Mesendoderm (in vitro differentiated cells): Measurements from ENCODE around the gene OR5M8.

Source experiments
- DNase-seq: peaks from one replicate; pipeline ENCODE4 v3.0.0; 2013
- H2AK5ac ChIP-seq: 2 replicates; pipeline ENCODE4 v1.6.1; 2013; ENCODE audit warnings: low read length, inconsistent platforms
- H2BK120ac ChIP-seq: 2 replicates; pipeline ENCODE4 v1.6.1; 2013; ENCODE audit warnings: low read depth, mild to moderate bottlenecking, low read length, moderate library complexity, mixed read lengths
- H2BK15ac ChIP-seq: replicated peaks from 2 replicates; pipeline ENCODE4 v1.6.1; 2013; ENCODE audit warnings: low read depth, mild to moderate bottlenecking, moderate library complexity
- H2BK5ac ChIP-seq: 2 replicates; pipeline ENCODE4 v1.6.1; 2013; ENCODE audit warnings: low read length, inconsistent platforms
- H3K18ac ChIP-seq: 2 replicates; pipeline ENCODE4 v1.6.1; 2013; ENCODE audit warnings: mild to moderate bottlenecking, low read length, mixed read lengths
- H3K23ac ChIP-seq: one replicate; pipeline ENCODE4 v1.6.1; 2013; ENCODE audit warnings: low read length
- H3K27ac ChIP-seq: 2 replicates; pipeline ENCODE4 v1.5.1; 2013; ENCODE audit warnings: low read depth, mild to moderate bottlenecking, inconsistent platforms, low read length, moderate library complexity
- H3K27me3 ChIP-seq: 2 replicates; pipeline ENCODE4 v1.6.1; 2013; ENCODE audit warnings: low read length, control low read depth, mild to moderate bottlenecking, inconsistent platforms; ENCODE audit not compliant: insufficient read depth, poor library complexity
- H3K36me3 ChIP-seq: 2 replicates; pipeline ENCODE4 v1.6.1; 2013; ENCODE audit warnings: low read length, inconsistent platforms; ENCODE audit not compliant: control insufficient read depth, insufficient read depth
- H3K4ac ChIP-seq: one replicate; pipeline ENCODE4 v1.6.1; 2013; ENCODE audit warnings: low read depth, mild to moderate bottlenecking, low read length, moderate library complexity
- H3K4me1 ChIP-seq: 2 replicates; pipeline ENCODE4 v1.6.1; 2013; ENCODE audit warnings: low read depth, low read length, inconsistent platforms; ENCODE audit not compliant: control insufficient read depth
- H3K4me2 ChIP-seq: 2 replicates; pipeline ENCODE4 v1.6.1; 2013; ENCODE audit warnings: low read length
- H3K4me3 ChIP-seq: 2 replicates; pipeline ENCODE4 v1.5.1; 2013; ENCODE audit warnings: mild to moderate bottlenecking, low read length
- H3K56ac ChIP-seq: one replicate; pipeline ENCODE4 v1.6.1; 2013; ENCODE audit warnings: low read length
- H3K79me1 ChIP-seq: 2 replicates; pipeline ENCODE4 v1.6.1; 2013; ENCODE audit warnings: low read length, inconsistent platforms
- H3K79me2 ChIP-seq: 2 replicates; pipeline ENCODE4 v1.6.1; 2013; ENCODE audit warnings: mild to moderate bottlenecking, low read length; ENCODE audit not compliant: control insufficient read depth, insufficient read depth
- H3K9ac ChIP-seq: 2 replicates; pipeline ENCODE4 v1.6.1; 2013; ENCODE audit warnings: low read length, inconsistent platforms
- H4K5ac ChIP-seq: one replicate; pipeline ENCODE4 v1.6.1; 2013; ENCODE audit warnings: low read length
- H4K8ac ChIP-seq: one replicate; pipeline ENCODE4 v1.6.1; 2013; ENCODE audit warnings: low read depth, mild to moderate bottlenecking, control low read depth, low read length, moderate library complexity
- WGBS: extraction: QIAGEN DNeasy Blood & Tissue Kit; methylation state at CpG from one replicate; pipeline ENCODE4 v1.1.7; 2013; ENCODE audit warnings: low lambda C conversion rate, missing lambda C conversion rate; ENCODE audit not compliant: insufficient coverage; ENCODE audit errors: extremely low coverage; 5-methylcytosine and 5-hydroxymethylcytosine counted together

OR5M8 gene

DNA sequence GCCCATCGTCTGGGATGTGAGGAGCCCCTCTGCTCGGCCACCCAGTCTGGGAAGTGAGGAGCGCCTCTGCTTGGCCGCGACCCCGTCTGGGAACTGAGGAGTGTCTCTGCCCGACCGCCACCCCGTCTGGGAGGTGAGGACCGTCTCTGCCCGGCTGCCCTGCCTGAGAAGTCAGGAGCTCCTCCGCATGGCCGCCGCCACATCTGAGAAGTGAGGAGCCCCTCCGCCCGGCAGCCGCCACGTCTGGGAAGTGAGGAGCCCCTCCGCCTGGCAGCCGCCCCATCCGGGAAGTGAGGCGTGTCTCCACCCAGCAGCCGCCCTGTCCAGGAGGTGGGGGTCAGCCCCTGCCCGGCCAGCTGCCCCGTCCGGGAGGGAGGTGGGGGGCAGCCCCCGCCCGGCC is 5.8 kb upstream of the OR5M8 start:
- no peak overlapping the region for H3K9ac ChIP-seq
- no peak overlapping the region for H4K8ac ChIP-seq
- no peak overlapping the region for H2BK15ac ChIP-seq
- H3K56ac ChIP-seq = no peak overlapping the region
- no peak overlapping the region for H3K23ac ChIP-seq
- no peak overlapping the region for H4K5ac ChIP-seq
- H3K27ac ChIP-seq = no peak overlapping the region
- no peak overlapping the region for H3K4ac ChIP-seq
- H3K18ac ChIP-seq = no peak overlapping the region
- no CpG with 5 or more reads among the region's 28 CpGs for WGBS
- no peaks in the 10 kb centered on the region for H3K36me3 ChIP-seq
- H3K4me2 ChIP-seq = no peak overlapping the region
- H2AK5ac ChIP-seq = no peak overlapping the region
- H3K27me3 ChIP-seq = no peaks in the 10 kb centered on the region
- H2BK120ac ChIP-seq = no peak overlapping the region
- H3K79me2 ChIP-seq = no peaks in the 10 kb centered on the region
- H3K79me1 ChIP-seq = no peaks in the 10 kb centered on the region
- no peak for DNase-seq
- H2BK5ac ChIP-seq = no peak overlapping the region
- H3K4me3 ChIP-seq = no peak overlapping the region
- no peaks in the 10 kb centered on the region for H3K4me1 ChIP-seq

DNA sequence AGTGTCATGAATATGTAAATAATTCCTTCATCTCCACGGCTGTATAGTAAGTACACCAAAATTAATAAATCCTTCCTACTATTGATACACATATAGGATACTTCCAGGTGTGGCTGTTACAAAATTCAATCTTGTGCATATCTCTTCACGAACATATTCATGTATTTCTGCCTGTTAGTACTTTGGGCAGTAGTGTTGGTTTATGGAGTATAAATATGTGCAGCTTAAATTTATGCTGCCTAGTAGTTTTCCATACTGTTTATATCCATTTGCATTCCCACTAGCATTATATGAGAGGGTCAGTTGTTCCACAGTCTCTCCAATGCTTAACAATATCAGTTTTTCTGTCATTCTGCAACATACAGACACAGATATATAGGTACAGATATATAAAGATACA is 3.9 kb upstream of the OR5M8 start:
- Histone ChIP-seq H2BK15ac (no peak overlapping the region), H4K8ac (no peak overlapping the region), H3K27me3 (no peaks in the 10 kb centered on the region), H3K23ac (no peak overlapping the region), H3K56ac (no peak overlapping the region), H3K79me2 (no peaks in the 10 kb centered on the region), H3K27ac (no peak overlapping the region), H3K4me1 (no peaks in the 10 kb centered on the region), H3K18ac (no peak overlapping the region), H3K9ac (no peak overlapping the region), H3K4me3 (no peak overlapping the region), H3K79me1 (no peaks in the 10 kb centered on the region), H2BK5ac (no peak overlapping the region), H4K5ac (no peak overlapping the region), H3K36me3 (no peaks in the 10 kb centered on the region), H2AK5ac (no peak overlapping the region), H3K4me2 (no peak overlapping the region), H3K4ac (no peak overlapping the region), H2BK120ac (no peak overlapping the region)
- DNase-seq = no peak
- WGBS = no CpG with 5 or more reads among the region's 2 CpGs

DNA sequence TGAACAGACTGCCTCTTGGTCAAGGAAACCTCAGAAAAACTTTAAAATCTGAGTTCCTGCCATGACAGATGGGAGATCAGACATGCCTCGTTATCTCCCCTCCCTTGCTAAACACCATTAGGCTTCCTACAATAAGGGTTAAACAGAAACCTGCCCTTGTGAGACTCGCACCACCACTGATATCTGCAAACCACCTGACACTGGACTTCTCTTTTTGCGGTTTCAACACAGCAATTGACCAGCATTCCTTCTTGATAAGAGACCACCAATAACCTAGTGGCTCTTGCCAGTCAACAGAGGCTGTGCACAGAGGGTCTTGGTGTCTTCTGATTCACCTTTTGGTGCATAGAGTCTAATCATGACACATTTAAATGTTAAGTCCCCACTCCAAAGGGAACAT is 4.4 kb downstream of the OR5M8 start:
- Histone ChIP-seq H2BK120ac (no peak overlapping the region), H3K79me2 (no peaks in the 10 kb centered on the region), H3K79me1 (no peaks in the 10 kb centered on the region), H3K27me3 (no peaks in the 10 kb centered on the region), H3K9ac (no peak overlapping the region), H3K23ac (no peak overlapping the region), H3K4ac (no peak overlapping the region), H2BK15ac (no peak overlapping the region), H2AK5ac (no peak overlapping the region), H2BK5ac (no peak overlapping the region), H3K36me3 (no peaks in the 10 kb centered on the region), H3K27ac (no peak overlapping the region), H4K5ac (no peak overlapping the region), H3K56ac (no peak overlapping the region), H3K4me1 (no peaks in the 10 kb centered on the region), H3K4me2 (no peak overlapping the region), H4K8ac (no peak overlapping the region), H3K18ac (no peak overlapping the region), H3K4me3 (no peak overlapping the region)
- DNase-seq = no peak
- WGBS = no CpG with 5 or more reads among the region's 3 CpGs

DNA sequence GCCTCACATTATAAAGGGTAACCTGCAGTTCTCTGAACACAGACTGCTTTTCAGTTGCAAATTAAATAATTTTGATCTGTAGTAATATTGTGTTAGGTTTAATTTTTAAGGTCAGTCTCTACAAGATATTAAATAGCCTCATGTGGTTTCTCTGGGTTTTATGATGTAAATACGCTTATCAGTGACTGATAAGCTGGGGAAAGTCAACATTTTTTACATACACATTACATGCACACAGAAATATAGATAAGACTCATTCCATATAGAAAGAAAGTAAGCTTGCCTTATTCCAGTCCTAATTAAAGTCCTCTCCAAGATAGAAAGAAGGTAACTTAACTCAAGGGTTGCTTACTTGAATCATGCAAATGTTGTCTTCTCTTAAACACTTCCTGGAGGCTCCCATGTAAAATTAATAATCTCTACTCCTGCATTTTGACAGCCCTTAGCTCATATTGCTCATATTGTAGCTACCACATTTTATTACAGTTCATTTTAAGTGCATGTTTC is 16.4 kb downstream of the OR5M8 start:
- no peak overlapping the region for H3K4me3 ChIP-seq
- H3K27me3 ChIP-seq = no peaks in the 10 kb centered on the region
- no peak overlapping the region for H2AK5ac ChIP-seq
- no peak overlapping the region for H3K9ac ChIP-seq
- H4K5ac ChIP-seq = no peak overlapping the region
- H3K27ac ChIP-seq = no peak overlapping the region
- no peak overlapping the region for H3K4ac ChIP-seq
- H4K8ac ChIP-seq = no peak overlapping the region
- no peak overlapping the region for H3K4me2 ChIP-seq
- H3K23ac ChIP-seq = no peak overlapping the region
- no peak overlapping the region for H2BK5ac ChIP-seq
- no peak for DNase-seq
- H2BK15ac ChIP-seq = no peak overlapping the region
- H3K56ac ChIP-seq = no peak overlapping the region
- H3K36me3 ChIP-seq = no peaks in the 10 kb centered on the region
- WGBS = no CpG with 5 or more reads among the region's 1 CpG
- H3K4me1 ChIP-seq = no peaks in the 10 kb centered on the region
- no peak overlapping the region for H2BK120ac ChIP-seq
- H3K79me1 ChIP-seq = no peaks in the 10 kb centered on the region
- H3K79me2 ChIP-seq = no peaks in the 10 kb centered on the region
- H3K18ac ChIP-seq = no peak overlapping the region

DNA sequence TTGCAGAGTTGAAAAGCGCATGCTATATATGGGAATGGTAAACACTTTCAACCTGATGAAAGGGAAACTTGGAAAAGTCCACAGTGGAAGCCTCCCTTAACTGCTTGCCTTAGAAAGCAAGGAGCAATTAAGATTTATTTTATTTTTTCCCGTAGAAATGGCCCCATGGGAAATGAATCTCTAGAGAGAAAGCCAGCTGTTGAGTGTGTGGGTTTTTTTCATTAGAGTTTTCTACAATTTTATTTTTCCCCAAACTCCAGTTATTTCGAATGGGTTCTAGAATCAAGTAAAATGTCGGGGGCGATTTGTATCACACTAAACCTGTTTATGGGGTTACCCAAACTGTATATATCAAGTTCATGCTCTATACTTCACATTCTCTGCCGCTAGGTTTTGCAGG is 17.9 kb downstream of the OR5M8 start, which contains the start of gene OR5M3:
TSS of gene OR5M3 (minus strand) at position 101 of the 400 bp plus-strand sequence. CDS start 2,855 bp downstream, outside the sequence.
- Histone ChIP-seq H3K36me3 (no peaks in the 10 kb centered on the region), H3K23ac (no peak within 1 kb of the TSS), H4K5ac (no peak within 1 kb of the TSS), H3K18ac (no peak within 1 kb of the TSS), H2BK15ac (no peak within 1 kb of the TSS), H2BK120ac (no peak within 1 kb of the TSS), H2AK5ac (no peak within 1 kb of the TSS), H4K8ac (no peak within 1 kb of the TSS), H3K4me3 (no peak within 1 kb of the TSS), H3K79me1 (no peaks in the 10 kb centered on the region), H3K27ac (no peak within 1 kb of the TSS), H3K4me1 (no peaks in the 10 kb centered on the region), H3K9ac (no peak within 1 kb of the TSS), H3K56ac (no peak within 1 kb of the TSS), H3K79me2 (no peaks in the 10 kb centered on the region), H3K4me2 (no peak within 1 kb of the TSS), H3K4ac (no peak within 1 kb of the TSS), H3K27me3 (no peaks in the 10 kb centered on the region), H2BK5ac (no peak within 1 kb of the TSS)
- DNase-seq = no peak
- WGBS = no CpG with 5 or more reads among the region's 6 CpGs

DNA sequence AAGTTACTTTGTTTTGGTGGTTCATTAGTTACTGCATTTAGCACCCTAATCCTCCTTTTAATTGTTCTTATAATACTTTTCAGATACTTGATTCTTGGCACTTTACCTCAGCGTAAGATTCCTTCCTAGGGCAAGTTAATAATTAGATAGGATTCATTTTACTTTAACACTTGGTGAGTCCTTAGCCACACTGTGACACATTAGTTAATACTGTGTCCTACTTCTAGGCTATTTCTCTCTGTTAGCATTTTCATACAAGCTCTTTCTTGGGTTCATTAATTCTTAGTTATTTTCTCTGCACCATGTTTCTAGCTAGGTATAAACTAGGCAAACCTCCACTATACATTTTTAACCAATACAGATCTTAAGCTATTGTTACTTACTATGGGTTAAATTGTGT is 34.1 kb downstream of the OR5M8 start:
- Histone ChIP-seq H2BK5ac (no peak overlapping the region), H3K27ac (no peak overlapping the region), H3K27me3 (no peaks in the 10 kb centered on the region), H2BK120ac (no peak overlapping the region), H4K8ac (no peak overlapping the region), H3K4me2 (no peak overlapping the region), H3K4me3 (no peak overlapping the region), H3K23ac (no peak overlapping the region), H3K4me1 (no peaks in the 10 kb centered on the region), H2AK5ac (no peak overlapping the region), H3K4ac (no peak overlapping the region), H3K18ac (no peak overlapping the region), H3K56ac (no peak overlapping the region), H3K79me1 (no peaks in the 10 kb centered on the region), H3K79me2 (no peaks in the 10 kb centered on the region), H4K5ac (no peak overlapping the region), H3K9ac (no peak overlapping the region), H3K36me3 (no peaks in the 10 kb centered on the region), H2BK15ac (no peak overlapping the region)
- WGBS = no CpG with 5 or more reads among the region's 1 CpG
- no peak for DNase-seq
